NB4 (cell line): ENCODE data around the gene CNPY1.

Experiments
- DNase-seq: peaks from one replicate; pipeline ENCODE4 v3.0.0; 2010; ENCODE audit warnings: low read depth
- H3K4me3 ChIP-seq: one replicate; pipeline ENCODE4 v1.5.1; 2011; ENCODE audit warnings: mild to moderate bottlenecking, low read depth, low read length, moderate library complexity
- CTCF ChIP-seq: IDR thresholded peaks from one replicate; pipeline ENCODE4 v1.5.1; 2012; ENCODE audit warnings: low read depth, low read length
- MAX ChIP-seq: IDR thresholded peaks from 2 replicates; pipeline ENCODE4 v1.6.1; 2011; ENCODE audit warnings: low read depth, low read length
- MYC ChIP-seq: IDR thresholded peaks from 2 replicates; pipeline ENCODE4 v1.6.1; 2011; ENCODE audit warnings: low read depth, low read length
- POLR2A ChIP-seq: IDR thresholded peaks from 2 replicates; pipeline ENCODE4 v1.6.1; 2011; ENCODE audit warnings: mild to moderate bottlenecking; ENCODE audit not compliant: insufficient read length; ENCODE audit errors: extremely low read depth

CNPY1 gene

GRCh38 chr7:155469311-155470185, 76.8 kb downstream of the CNPY1 start:
- no peak for DNase-seq
- no peak overlapping the region for H3K4me3 ChIP-seq
- TF ChIP-seq MYC (no peak), MAX (no peak), POLR2A (no peak), CTCF (no peak)

- TF ChIP-seq POLR2A (no peak), MAX (no peak), MYC (no peak), CTCF (no peak)
- no peak for DNase-seq
- no peak overlapping the region for H3K4me3 ChIP-seq
Observed at GRCh38 chr7:155468785-155469148, 77.6 kb downstream of the CNPY1 start.

- no peak for TF ChIP-seq MYC
- no peak for TF ChIP-seq POLR2A
- no peak for TF ChIP-seq CTCF
- TF ChIP-seq MAX, result no peak
- peak; percentile 55 for DNase-seq
- H3K4me3 ChIP-seq, result no peak overlapping the region
Observed at GRCh38 chr7:155467846-155468784, 78.2 kb downstream of the CNPY1 start.

GRCh38 chr7:155466814-155467733, 79.3 kb downstream of the CNPY1 start:
- TF ChIP-seq MAX (no peak), CTCF (peak; percentile 51)
- peak; percentile 88 for DNase-seq
- H3K4me3 ChIP-seq, result no peak overlapping the region

GRCh38 chr7:155466142-155466813, 80.1 kb downstream of the CNPY1 start:
- TF ChIP-seq CTCF (no peak), POLR2A (no peak)
- no peak for DNase-seq
- no peak overlapping the region for H3K4me3 ChIP-seq
